ENCODE results near the gene POLRMT.
"Not testable (repeated sequence)": the region's sequence is repeated elsewhere in the genome, so short reads cannot be mapped to it uniquely, and the experiment has no call there.

POLRMT gene

GRCh38 chr19:604355-604754, 29.0 kb downstream of the POLRMT start:
- peak; percentile 37 for DNase-seq (ENCODE audit: low spot score)
- ChIA-PET POLR2A (ENCODE audit: low non-redundant PET) (no interaction called here), CTCF (no interaction called here)
- TF ChIP-seq CTCF (conservative IDR thresholded peaks at IDR 0.05; ENCODE audit: low read depth) = no peak
- H3K27ac ChIP-seq = no peak overlapping the region

DNA sequence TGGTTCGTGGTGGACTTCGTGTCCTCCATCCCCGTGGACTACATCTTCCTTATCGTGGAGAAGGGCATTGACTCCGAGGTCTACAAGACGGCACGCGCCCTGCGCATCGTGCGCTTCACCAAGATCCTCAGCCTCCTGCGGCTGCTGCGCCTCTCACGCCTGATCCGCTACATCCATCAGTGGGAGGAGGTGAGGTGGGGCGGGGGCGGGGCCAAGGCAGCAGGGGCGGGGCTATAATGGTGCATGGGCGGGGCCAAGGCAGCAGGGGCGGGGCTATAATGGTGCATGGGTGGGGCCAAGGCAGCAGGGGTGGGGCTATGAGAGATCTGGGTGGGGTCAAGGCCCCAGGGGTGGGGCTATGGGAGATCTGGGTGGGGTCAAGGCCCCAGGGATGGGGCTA, 29.6 kb downstream of the POLRMT start:
- POLR2A ChIA-PET (ENCODE audit: low non-redundant PET); DNase-seq (ENCODE audit: low spot score); H3K27ac ChIP-seq; CTCF ChIA-PET: not testable (repeated sequence)

- DNase-seq (ENCODE audit: low spot score); H3K27ac ChIP-seq; POLR2A ChIA-PET (ENCODE audit: low non-redundant PET); CTCF ChIA-PET: not testable (repeated sequence)
Observed at GRCh38 chr19:603302-603639, 30.1 kb downstream of the POLRMT start.

GRCh38 chr19:602391-603301, 30.7 kb downstream of the POLRMT start:
- CTCF ChIA-PET = no interaction called here
- no peak overlapping the region for H3K27ac ChIP-seq
- no peak for TF ChIP-seq CTCF (conservative IDR thresholded peaks at IDR 0.05; ENCODE audit: low read depth)
- POLR2A ChIA-PET (ENCODE audit: low non-redundant PET) = no interaction called here
- DNase-seq (ENCODE audit: low spot score) = no peak

DNA sequence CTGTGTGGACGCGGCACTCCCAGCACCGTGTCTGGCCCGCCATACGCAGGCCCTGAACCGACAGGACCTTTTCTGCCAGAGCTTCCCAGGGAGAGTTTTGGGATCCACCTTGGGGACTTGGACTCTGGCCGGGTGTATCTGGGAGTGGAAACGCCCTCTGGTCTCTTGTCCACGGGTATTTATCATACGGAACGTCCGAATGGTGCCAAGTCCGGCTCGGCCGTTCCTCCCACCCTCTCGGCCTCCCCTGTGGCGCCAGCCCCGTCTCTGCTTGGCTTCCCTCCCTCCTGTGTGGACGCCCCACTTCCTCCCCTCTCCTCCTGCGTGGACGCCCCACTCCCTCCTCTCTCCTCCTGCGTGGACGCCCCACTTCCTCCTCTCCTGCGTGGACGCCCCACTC, 31.5 kb downstream of the POLRMT start:
- ChIA-PET POLR2A (ENCODE audit: low non-redundant PET) (no interaction called here), CTCF (interaction anchor here (0.7 kb wide), 1 partner anchor 67 kb away, joined by 3 read pairs; no protein-coding TSS in a partner anchor)
- H3K27ac ChIP-seq = no peak overlapping the region
- DNase-seq (ENCODE audit: low spot score) = no peak
- no peak for TF ChIP-seq CTCF (conservative IDR thresholded peaks at IDR 0.05; ENCODE audit: low read depth)

GRCh38 chr19:601310-601709, 32.0 kb downstream of the POLRMT start:
- POLR2A ChIA-PET (ENCODE audit: low non-redundant PET) = no interaction called here
- no peak for TF ChIP-seq CTCF (conservative IDR thresholded peaks at IDR 0.05; ENCODE audit: low read depth)
- DNase-seq (ENCODE audit: low spot score) = no peak
- CTCF ChIA-PET = interaction anchor here (0.7 kb wide), 1 partner anchor 67 kb away, joined by 3 read pairs; no protein-coding TSS in a partner anchor
- H3K27ac ChIP-seq = no peak overlapping the region

DNA sequence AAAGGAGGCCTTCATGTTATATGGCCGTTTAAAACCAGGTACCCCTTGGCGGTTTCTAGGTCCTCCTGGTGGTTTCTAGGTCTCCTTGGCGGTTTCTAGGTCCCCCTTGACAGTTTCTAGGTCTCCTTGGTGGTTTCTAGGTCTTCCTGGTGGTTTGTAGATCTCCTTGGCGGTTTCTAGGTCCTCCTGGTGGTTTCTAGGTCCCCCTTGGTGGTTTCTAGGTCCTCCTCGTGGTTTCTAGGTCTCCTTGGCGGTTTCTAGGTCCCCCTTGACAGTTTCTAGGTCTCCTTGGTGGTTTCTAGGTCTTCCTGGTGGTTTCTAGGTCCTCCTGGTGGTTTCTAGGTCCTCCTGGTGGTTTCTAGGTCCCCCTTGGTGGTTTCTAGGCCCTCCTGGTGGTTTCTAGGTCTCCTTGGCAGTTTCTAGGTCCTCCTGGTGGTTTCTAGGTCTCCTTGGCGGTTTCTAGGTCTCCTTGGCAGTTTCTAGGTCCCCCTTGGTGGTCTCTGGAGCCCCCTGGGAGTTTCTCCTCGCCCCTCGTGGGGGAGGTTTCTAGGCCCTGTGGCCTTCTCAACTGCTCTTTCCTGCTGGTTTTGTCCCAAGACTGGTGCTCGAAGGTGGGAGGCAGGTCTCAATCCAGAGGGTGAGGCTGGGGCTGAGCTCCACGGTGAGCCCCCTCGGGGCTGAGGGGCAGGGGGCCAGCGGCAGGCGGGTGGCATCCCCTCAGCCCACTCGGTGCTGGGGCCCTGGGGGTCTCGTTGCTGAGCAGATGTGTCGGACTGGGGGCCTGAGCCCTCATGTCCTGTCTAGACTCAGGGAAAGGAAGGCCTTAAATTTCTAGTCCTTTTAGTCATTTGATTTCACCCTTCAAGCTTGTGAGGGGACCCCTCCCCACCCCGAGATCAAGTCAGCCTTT, 35.7 kb downstream of the POLRMT start:
- no peak overlapping the region for H3K27ac ChIP-seq
- POLR2A ChIA-PET (ENCODE audit: low non-redundant PET) = no interaction called here
- no peak for TF ChIP-seq CTCF (conservative IDR thresholded peaks at IDR 0.05; ENCODE audit: low read depth)
- CTCF ChIA-PET = no interaction called here
- no peak for DNase-seq (ENCODE audit: low spot score)
